Measurements from ENCODE around the gene CYP24A1. TPM values are rescaled to one million over a fixed set of nuclear protein-coding genes. Genes with fewer than 3 reads are reported as not detected.

The CYP24A1 gene
- total and polyA plus RNA-seq, 2 of the 8 experiments (the other 6 are each of a cell fraction or from before 2014, with no cell fraction given) = not detected

GRCh38 chr20:54199283-54199682 lies 25.5 kb upstream of the CYP24A1 start:
- no peaks in the 10 kb centered on the region for H3K23me2 ChIP-seq (ENCODE audit: low read depth, low read length)
- H2BK5ac ChIP-seq (ENCODE audit: low read depth, low read length) = no peak overlapping the region
- H3K4me2 ChIP-seq (ENCODE audit: insufficient read depth in 1 of 2, low read depth in 2 of 2, low read length in 2 of 2) = no peak overlapping the region
- no peak overlapping the region for H2AK5ac ChIP-seq (ENCODE audit: low read depth, low read length)
- ChIA-PET CTCF (ENCODE audit: partially characterized antibody) (interaction anchor here (0.8 to 23.7 kb wide), 26 partner anchors 9 to 645 kb away, joined by 3 to 591 read pairs (median 4); partner anchors contain the start of genes BCAS1 and PFDN4), POLR2A (ENCODE audit: partially characterized antibody) (no interaction called here)
- H3K14ac ChIP-seq (ENCODE audit: insufficient read length) = no peak overlapping the region
- H3K18ac ChIP-seq (ENCODE audit: extremely low read depth, low read length) = no peak overlapping the region
- no peaks in the 10 kb centered on the region for H3K9me3 ChIP-seq (ENCODE audit: insufficient read depth in 2 of 2, low read depth in 1 of 2, low read length in 1 of 2)
- DNase-seq (ENCODE audit: low read depth in 1 of 2, low spot score in 2 of 2) (no peak), FAIRE-seq (no peak)
- no peaks in the 10 kb centered on the region for H3K27me3 ChIP-seq (replicated peaks in 1 of 4; ENCODE audit: control insufficient read depth in 3 of 4, extremely low read depth in 1 of 4, insufficient read depth in 3 of 4, low read length in 3 of 4)
- H2BK20ac ChIP-seq (ENCODE audit: low read length) = peak overlapping the region; percentile 82; the same call in 1 of the 2 replicates
- H2BK120ac ChIP-seq (replicated peaks; ENCODE audit: low read depth, low read length) = no peak overlapping the region
- no peak overlapping the region for H2AFZ ChIP-seq (ENCODE audit: low read length)
- TF ChIP-seq, protein P1, sequence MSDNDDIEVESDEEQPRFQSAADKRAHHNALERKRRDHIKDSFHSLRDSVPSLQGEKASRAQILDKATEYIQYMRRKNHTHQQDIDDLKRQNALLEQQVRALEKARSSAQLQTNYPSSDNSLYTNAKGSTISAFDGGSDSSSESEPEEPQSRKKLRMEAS (IDR thresholded peaks at IDR 0.05) = no peak
- TF ChIP-seq EZH2 (IDR thresholded peaks at IDR 0.05; ENCODE audit: low read depth, low read length, severe bottlenecking) (no peak), KDM1A (IDR thresholded peaks at IDR 0.05; ENCODE audit: borderline replicate concordance, low read length) (peak; percentile 84; the same call in 1 of the 2 replicates)
- TF ChIP-seq, protein P2, sequence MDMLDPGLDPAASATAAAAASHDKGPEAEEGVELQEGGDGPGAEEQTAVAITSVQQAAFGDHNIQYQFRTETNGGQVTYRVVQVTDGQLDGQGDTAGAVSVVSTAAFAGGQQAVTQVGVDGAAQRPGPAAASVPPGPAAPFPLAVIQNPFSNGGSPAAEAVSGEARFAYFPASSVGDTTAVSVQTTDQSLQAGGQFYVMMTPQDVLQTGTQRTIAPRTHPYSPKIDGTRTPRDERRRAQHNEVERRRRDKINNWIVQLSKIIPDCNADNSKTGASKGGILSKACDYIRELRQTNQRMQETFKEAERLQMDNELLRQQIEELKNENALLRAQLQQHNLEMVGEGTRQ (IDR thresholded peaks at IDR 0.05; ENCODE audit: low read length) = no peak
- H3K4me1 ChIP-seq (replicated peaks in 1 of 4; ENCODE audit: control insufficient read depth in 3 of 4, insufficient read depth in 4 of 4, low read length in 3 of 4) = peaks cover 0 to 4% (median 2%) of the 10 kb centered on the region in 4 experiments; a peak in 2 of 7 replicates
- no peak overlapping the region for H3K23ac ChIP-seq (ENCODE audit: insufficient read length)
- no peak overlapping the region for H2BK15ac ChIP-seq (ENCODE audit: low read length)
- H4K20me1 ChIP-seq (replicated peaks in 1 of 2; ENCODE audit: control insufficient read depth in 1 of 2, insufficient read depth in 2 of 2, low read length in 2 of 2) = no peaks in the 10 kb centered on the region
- no peak overlapping the region; the same call in 1 of the 2 replicates for H2BK12ac ChIP-seq (ENCODE audit: low read depth, low read length)
- WGBS, 2 experiments (ENCODE audit: extremely low coverage in 1 of 2, insufficient coverage in 1 of 2, insufficient read length in 1 of 2, insufficient replicate concordance in 2 of 2, low coverage in 1 of 2, low lambda C conversion rate in 2 of 2, missing lambda C conversion rate in 1 of 2) = 81% methylated on average over 6 of the region's 6 CpGs; no CpG with 5 or more reads in 1 of the 2 experiments
- no peak overlapping the region for H4K5ac ChIP-seq (ENCODE audit: insufficient read length, low read depth, low read length)
- H3K4ac ChIP-seq (replicated peaks; ENCODE audit: insufficient read length, low read depth, low read length) = no peak overlapping the region
- H4K91ac ChIP-seq (replicated peaks; ENCODE audit: insufficient read length, low read length) = no peak overlapping the region
- no peak overlapping the region for H3K27ac ChIP-seq (ENCODE audit: low read depth, low read length)
- H3K36me3 ChIP-seq (ENCODE audit: control insufficient read depth in 2 of 4, insufficient read depth in 4 of 4, low read length in 3 of 4) = no peaks in the 10 kb centered on the region
- H3K79me2 ChIP-seq (ENCODE audit: control insufficient read depth in 1 of 2, insufficient read depth in 2 of 2, low read length in 2 of 2) = no peaks in the 10 kb centered on the region
- no peak overlapping the region for H3K4me3 ChIP-seq (ENCODE audit: extremely low read depth in 1 of 4, insufficient read depth in 2 of 4, low read depth in 3 of 4, low read length in 4 of 4)
- H3K56ac ChIP-seq (replicated peaks; ENCODE audit: insufficient read length, low read depth, low read length) = no peak overlapping the region
- H4K8ac ChIP-seq (ENCODE audit: extremely low read depth, insufficient read depth, low read length) = no peak overlapping the region
- H3K79me1 ChIP-seq (ENCODE audit: low read depth, low read length) = no peaks in the 10 kb centered on the region
- no peak overlapping the region for H3K9ac ChIP-seq (replicated peaks in 1 of 4; ENCODE audit: extremely low read depth in 1 of 4, low read depth in 3 of 4, low read length in 3 of 4)
